K562 (cell line): ENCODE results near the gene ATP5F1A. TPM values are rescaled to one million over a fixed set of nuclear protein-coding genes. Genes with fewer than 3 reads are reported as not detected.

Experiments
- ATAC-seq: fragments of 200-7000 bp; cut with Tn5 transposase; 3 replicates; pipeline ENCODE4 v1.9.1; 2020; ENCODE audit warnings: moderate library complexity
- BruUV-seq: library from RNA; stranded (reverse); fragments of 400-500 nt; replicated peaks from 2 replicates; lab custom pipeline; 2021; lab: Mats Ljungman, UMichigan
- CTCF ChIA-PET: fragments of 300-600 bp; formaldehyde crosslinking; extraction: SDS; loops from one replicate; lab custom pipeline; 2021; ENCODE audit warnings: low intra/inter-chr PET ratio; lab: Yijun Ruan, JAX
- POLR2A ChIA-PET: fragments of 300-600, 350-650 bp; sonication (Branson Sonifier 250); formaldehyde crosslinking; extraction: SDS; loops from one replicate; lab custom pipeline; 2021; ENCODE audit warnings: antibody characterized with exemption, inconsistent platforms; lab: Yijun Ruan, JAX
- DNase-seq, 4 experiments: peaks; one replicate each; pipeline versions ENCODE4 v3.0.0 to v3.0.0-alpha.2; 2011 to 2018; ENCODE audit warnings: low spot score in 3 of 4, mixed read lengths in 3 of 4; ENCODE audit errors: extremely low read depth in 1 of 4
- FAIRE-seq: peaks from 2 replicates; lab custom pipeline; 2011; peaks lifted over from hg19 to GRCh38; lab: Jason Lieb, UNC
- H2AFZ ChIP-seq: 2 replicates; pipeline ENCODE4 v1.6.0; 2011; ENCODE audit warnings: low read depth, low read length, control low read depth, inconsistent platforms
- H3K27ac ChIP-seq: fragments of 200-600 bp; 3 replicates; pipeline ENCODE4 v1.8.0; 2011; ENCODE audit warnings: low read depth, mild to moderate bottlenecking, control low read depth, inconsistent platforms, low read length, moderate library complexity, mixed read lengths; ENCODE audit errors: extremely low read depth
- H3K27me3 ChIP-seq, 2 experiments: fragments of 300-600 bp in 1 of 2; 2 replicates in 1 of 2; 3 replicates in 1 of 2; pipeline versions ENCODE4 v1.6.0 to v1.8.0; 2011; ENCODE audit warnings: inconsistent platforms in 2 of 2, low read length in 2 of 2, mild to moderate bottlenecking in 1 of 2, mixed read lengths in 1 of 2, moderate library complexity in 1 of 2; ENCODE audit not compliant: control insufficient read depth in 2 of 2, insufficient read depth in 2 of 2
- H3K36me3 ChIP-seq: fragments of 300-600 bp; 3 replicates; pipeline ENCODE4 v1.8.0; 2011; ENCODE audit warnings: mild to moderate bottlenecking, low read length, inconsistent platforms; ENCODE audit not compliant: control insufficient read depth, insufficient read depth
- H3K4me1 ChIP-seq, 2 experiments: fragments of 200-600 bp in 1 of 2; replicated peaks in 1 of 2; 2 replicates in 1 of 2; 3 replicates in 1 of 2; pipeline versions ENCODE4 v1.5.1 to v1.8.0; 2011; ENCODE audit warnings: inconsistent platforms in 2 of 2, low read length in 2 of 2, mild to moderate bottlenecking in 1 of 2, mixed read lengths in 1 of 2, moderate library complexity in 1 of 2; ENCODE audit not compliant: control insufficient read depth in 2 of 2, insufficient read depth in 2 of 2
- H3K4me2 ChIP-seq: 2 replicates; pipeline ENCODE4 v1.6.1; 2011; ENCODE audit warnings: low read length, control low read depth, inconsistent platforms, mixed read lengths; ENCODE audit not compliant: insufficient read depth
- H3K4me3 ChIP-seq: fragments of 200-600 bp; sonication (generic), shearing (Covaris generic); 2 replicates; pipeline ENCODE4 v1.5.1; 2016; ENCODE audit warnings: control low read depth, inconsistent platforms
- H3K79me2 ChIP-seq: fragments of 200-600 bp; 3 replicates; pipeline ENCODE4 v1.8.0; 2011; ENCODE audit warnings: low read length, inconsistent platforms; ENCODE audit not compliant: control insufficient read depth, insufficient read depth
- H3K9ac ChIP-seq, 2 experiments: 2 replicates each; pipeline versions ENCODE4 v1.6.0 to v1.6.1; 2011; ENCODE audit warnings: low read depth in 2 of 2, low read length in 2 of 2, control low read depth in 1 of 2, inconsistent platforms in 1 of 2, mild to moderate bottlenecking in 1 of 2, mixed read lengths in 1 of 2; ENCODE audit not compliant: insufficient read depth in 1 of 2
- H3K9me1 ChIP-seq: one replicate; pipeline ENCODE4 v1.6.0; 2011; ENCODE audit warnings: inconsistent platforms, mild to moderate bottlenecking, low read length, moderate library complexity; ENCODE audit not compliant: control insufficient read depth, insufficient read depth
- H3K9me3 ChIP-seq: replicated peaks from 2 replicates; pipeline ENCODE4 v1.5.1; 2011; ENCODE audit warnings: low read depth, low read length, inconsistent platforms; ENCODE audit not compliant: control insufficient read depth, insufficient read depth
- H4K20me1 ChIP-seq: replicated peaks from 2 replicates; pipeline ENCODE4 v1.6.1; 2011; ENCODE audit warnings: low read length, inconsistent platforms, mixed read lengths; ENCODE audit not compliant: control insufficient read depth, insufficient read depth
- HDAC1 ChIP-seq, 2 experiments: fragments of 450-650 bp; IDR thresholded peaks; 2 replicates each; pipeline ENCODE4 v1.6.1; 2016 to 2017; ENCODE audit warnings: inconsistent platforms in 1 of 2, mild to moderate bottlenecking in 1 of 2, moderate library complexity in 1 of 2
- HNRNPLL ChIP-seq: fragments of 200-400 bp; formaldehyde crosslinking; IDR thresholded peaks from 2 replicates; pipeline ENCODE4 v1.6.1; 2017; ENCODE audit warnings: low read length, low read depth, mild to moderate bottlenecking; ENCODE audit not compliant: poor library complexity, severe bottlenecking
- IRF2 ChIP-seq: sonication (generic); formaldehyde crosslinking; IDR thresholded peaks from 2 replicates; pipeline ENCODE4 v1.8.1; 2022; ENCODE audit warnings: mild to moderate bottlenecking, missing genetic modification reagents
- REST ChIP-seq, 2 experiments: fragments of 450-650 bp; formaldehyde crosslinking in 1 of 2; IDR thresholded peaks; 2 replicates each; pipeline versions ENCODE4 v1.4.0 to v1.6.1; 2014 to 2020; ENCODE audit warnings: mild to moderate bottlenecking in 2 of 2, borderline replicate concordance in 1 of 2, low read depth in 1 of 2
- SAFB2 ChIP-seq: fragments of 200-400 bp; formaldehyde crosslinking; IDR thresholded peaks from 2 replicates; pipeline ENCODE4 v1.6.1; 2018; ENCODE audit warnings: borderline replicate concordance, low read length, low read depth, moderate library complexity; ENCODE audit not compliant: severe bottlenecking
- SNIP1 ChIP-seq: fragments of 450-650 bp; IDR thresholded peaks from 2 replicates; pipeline ENCODE4 v1.7.1; 2017; ENCODE audit warnings: low read depth, mild to moderate bottlenecking
- TOE1 ChIP-seq, 2 experiments: fragments of 450-650 bp in 1 of 2; sonication (generic) in 1 of 2; formaldehyde crosslinking in 1 of 2; IDR thresholded peaks; 2 replicates each; pipeline versions ENCODE4 v1.7.1 to v1.8.0; 2016 to 2022; ENCODE audit warnings: borderline replicate concordance in 2 of 2, mild to moderate bottlenecking in 2 of 2, antibody characterized with exemption in 1 of 2, inconsistent platforms in 1 of 2, low read depth in 1 of 2, missing genetic modification reagents in 1 of 2, moderate library complexity in 1 of 2
- ZBTB7A ChIP-seq: IDR thresholded peaks from 2 replicates; pipeline ENCODE4 v1.6.1; 2011; ENCODE audit warnings: low read depth, mild to moderate bottlenecking, low read length, moderate library complexity, borderline replicate concordance; ENCODE audit not compliant: control insufficient read depth
- ZEB2 ChIP-seq: fragments of 450-650 bp; IDR thresholded peaks from 2 replicates; pipeline ENCODE4 v1.6.1; 2016
- WGBS: fragments of 100-300 bp; shearing (Covaris generic); methylation state at CpG from one replicate; pipeline ENCODE4 v1.1.6; 2016; ENCODE audit warnings: low coverage, mixed read lengths; ENCODE audit not compliant: insufficient coverage; ENCODE audit errors: missing lambda C conversion rate; 5-methylcytosine and 5-hydroxymethylcytosine counted together
- in situ Hi-C: fragments of 300-500 bp; cut with MboI; formaldehyde crosslinking; loops from 4 replicates; pipeline ENCODE4 v1.15.0; 2018; ENCODE audit warnings: inconsistent platforms, mixed read lengths
- intact Hi-C: fragments of 100-400 bp; cut with micrococcal nuclease; formaldehyde crosslinking; loops from 2 replicates; pipeline ENCODE4 v1.14.2; 2022
- polyA plus RNA-seq, 8 experiments: library from polyadenylated mRNA; depleted of rRNA in 4 of 8; stranded (reverse) in 5 of 8; unstranded in 3 of 8; fragments of >200 nt; fragmentation: Nextera tagmentation in 2 of 8; fragmentation: Illumina TruSeq in 1 of 8; extraction: Ambion mirVana in 2 of 8; extraction: Trizol in 1 of 8; gene quantifications; 2 replicates each; pipeline versions ENCODE4 v1.2.1 to v1.2.3, GENCODE V29; 2011 to 2014; ENCODE audit warnings: inconsistent platforms in 1 of 8, missing spikeins in 1 of 8
- total RNA-seq, 7 experiments: library from RNA; depleted of rRNA in 6 of 7; stranded (reverse); fragments of >200 nt in 6 of 7; fragmentation: Illumina TruSeq in 2 of 7; extraction: Trizol in 2 of 7; gene quantifications; 2 replicates each; pipeline versions ENCODE4 v1.2.1 to v1.2.3, GENCODE V29; 2011 to 2021; ENCODE audit warnings: low replicate concordance in 1 of 7

The ATP5F1A gene
- total and polyA plus RNA-seq, 9 of the 15 experiments (the other 6 are each of a cell fraction or from before 2014, with no cell fraction given), result 377 to 762 (median 490) TPM

GRCh38 chr18:46072376-46072867, 25.7 kb downstream of the ATP5F1A start:
- H3K4me2 ChIP-seq, result peak overlapping the region; percentile 82
- FAIRE-seq, result no peak
- DNase-seq, result no peak
- ChIA-PET CTCF (interaction anchor here (1.8 kb wide), 1 partner anchor 147 kb away, joined by 13 read pairs; no protein-coding TSS in a partner anchor), POLR2A (interaction anchor here (1.3 to 1.7 kb wide), 4 partner anchors 8 to 30 kb away, joined by 4 to 10 read pairs (median 6); no protein-coding TSS in a partner anchor)
- H3K79me2 ChIP-seq, result peaks cover 42% of the 10 kb centered on the region
- intact Hi-C loops, result loop anchor here (2.0 kb wide), 1 partner anchor 408 kb away; no protein-coding TSS in a partner anchor
- H3K9me3 ChIP-seq, result no peaks in the 10 kb centered on the region
- in situ Hi-C loops, result loop anchor here (10.0 kb wide), 1 partner anchor 398 kb away; no protein-coding TSS in a partner anchor
- H3K36me3 ChIP-seq, result peaks cover 10% of the 10 kb centered on the region; the same call in 1 of the 3 replicates
- no peaks in the 10 kb centered on the region for H3K27me3 ChIP-seq
- peak; percentile 15 for ATAC-seq
- H2AFZ ChIP-seq, result peak overlapping the region; percentile 96
- no peaks in the 10 kb centered on the region for H3K9me1 ChIP-seq
- no TSS peak for BruUV-seq
- peak overlapping the region; percentile 84 to 95; a peak in 3 of 4 replicates for H3K9ac ChIP-seq
- H3K27ac ChIP-seq, result peak overlapping the region; percentile 81; the same call in 1 of the 3 replicates
- WGBS, result 12% methylated on average over 20 of the region's 25 CpGs
- H3K4me1 ChIP-seq, result peaks cover 8 to 31% of the 10 kb centered on the region in 2 experiments; a peak in 4 of 5 replicates
- no peaks in the 10 kb centered on the region for H4K20me1 ChIP-seq
- H3K4me3 ChIP-seq, result peak overlapping the region; percentile 71
- TF ChIP-seq HDAC1 (IDR thresholded peaks at IDR 0.05) (no peak), ZBTB7A (peak; percentile 80; the same call in 1 of the 2 replicates), TOE1 (IDR thresholded peaks at IDR 0.05; ENCODE audit: borderline replicate concordance) (0 out of 2 replicates have a peak, but pooled peaks have one; percentile 4), TOE1 (CRISPR knock-in tag; IDR thresholded peaks at IDR 0.05; ENCODE audit: borderline replicate concordance, low read depth) (no peak), REST (IDR thresholded peaks at IDR 0.05; ENCODE audit: borderline replicate concordance) (0 out of 2 replicates have a peak, but pooled peaks have one; percentile 9), REST (CRISPR knock-in tag; IDR thresholded peaks at IDR 0.05; ENCODE audit: low read depth) (no peak), HNRNPLL (peak; percentile 19), SNIP1 (no peak), SAFB2 (no peak), ZEB2 (no peak), IRF2 (CRISPR knock-in tag) (no peak)
